ENCODE data around the gene MINDY4B. TPM values are rescaled to one million over a fixed set of nuclear protein-coding genes. Genes with fewer than 3 reads are reported as not detected.
A peak's percentile ranks its signal among the peaks of the same experiment; 100 is the strongest.
"Not testable (repeated sequence)": the region's sequence is repeated elsewhere in the genome, so short reads cannot be mapped to it uniquely, and the experiment has no call there.

The MINDY4B gene
- total RNA-seq, 1 donor from 2014 or later = not detected

DNA sequence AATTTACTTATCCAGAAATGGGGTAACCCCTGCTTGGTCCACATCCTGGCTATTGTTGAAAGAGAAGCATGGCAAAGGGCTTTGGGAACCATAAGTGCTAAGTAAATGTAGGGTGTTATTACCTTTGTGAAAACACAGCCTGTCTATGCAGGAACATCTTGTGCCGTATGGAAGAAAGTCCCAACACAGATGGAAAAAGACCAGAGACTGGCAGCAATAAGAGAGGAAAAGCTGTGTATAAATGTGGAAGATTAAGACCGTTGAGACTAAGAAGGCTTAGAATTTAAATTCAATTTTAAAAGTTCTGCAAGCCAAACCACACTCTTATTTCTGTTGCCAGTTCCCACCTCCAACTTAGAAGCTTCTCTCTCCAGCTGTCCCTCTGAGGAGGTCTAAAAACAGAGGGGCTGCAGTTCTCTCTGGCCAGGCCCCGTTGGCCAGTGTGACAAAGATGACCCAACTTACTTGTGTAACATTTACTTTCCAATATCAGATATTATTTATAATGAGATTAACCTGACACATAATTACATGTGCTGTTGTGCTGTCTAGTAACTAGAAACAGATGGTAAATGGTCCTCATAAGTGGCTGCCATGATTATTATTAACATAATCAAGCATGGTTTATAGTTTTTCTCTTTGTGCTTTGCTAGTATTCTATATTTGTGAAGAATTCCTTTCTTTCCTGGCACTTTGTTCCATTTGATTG lies 7.0 kb downstream of the MINDY4B start:
- ATAC-seq = no peak

- ATAC-seq = no peak
Measured at GRCh38 chr3:150897592-150897991, 7.6 kb downstream of the MINDY4B start.

- ATAC-seq = no peak
Measured at GRCh38 chr3:150890831-150891230, 14.4 kb downstream of the MINDY4B start.

DNA sequence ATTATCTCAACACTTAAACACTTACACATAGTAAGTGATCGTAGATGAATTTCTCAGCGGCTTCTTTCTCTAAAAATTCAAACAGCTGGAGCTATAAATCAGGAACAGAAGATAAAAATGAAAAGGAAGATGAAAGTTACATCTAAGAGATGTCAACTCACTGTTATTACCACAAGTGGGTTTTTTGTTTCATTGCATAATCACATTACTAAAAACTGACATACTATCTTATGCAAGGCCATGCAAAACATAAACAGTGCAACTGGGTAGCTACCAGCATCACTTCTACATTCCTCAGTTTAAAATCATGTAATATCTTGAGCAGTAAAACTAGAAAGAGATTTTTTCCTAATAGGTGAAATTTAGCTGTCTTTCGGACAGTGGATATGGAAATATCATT lies 14.9 kb downstream of the MINDY4B start:
- no peak for ATAC-seq

GRCh38 chr3:150889106-150889505 lies 16.1 kb downstream of the MINDY4B start:
- no peak for ATAC-seq

DNA sequence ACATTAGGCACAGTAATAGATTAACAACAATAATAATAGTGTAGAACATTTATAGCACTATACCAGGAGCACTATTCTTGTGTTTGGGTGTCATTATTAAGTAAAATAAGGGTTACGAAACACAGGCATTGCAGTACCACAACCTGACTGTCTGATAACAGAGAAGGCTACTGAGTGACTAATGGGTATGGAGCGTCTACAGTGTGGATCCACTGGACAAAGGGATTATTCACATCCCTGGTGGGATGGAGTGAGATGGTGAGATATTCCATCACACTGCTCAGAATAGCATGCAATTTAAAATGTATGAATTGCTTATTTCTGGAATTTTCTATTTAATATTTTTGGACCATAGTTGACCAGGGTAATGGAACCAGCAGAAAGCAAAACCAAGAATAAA lies 18.2 kb downstream of the MINDY4B start:
- no peak for ATAC-seq

GRCh38 chr3:150885535-150885934 lies 19.7 kb downstream of the MINDY4B start:
- ATAC-seq = no peak

GRCh38 chr3:150878996-150879575 lies 26.2 kb downstream of the MINDY4B start:
- no peak for ATAC-seq

DNA sequence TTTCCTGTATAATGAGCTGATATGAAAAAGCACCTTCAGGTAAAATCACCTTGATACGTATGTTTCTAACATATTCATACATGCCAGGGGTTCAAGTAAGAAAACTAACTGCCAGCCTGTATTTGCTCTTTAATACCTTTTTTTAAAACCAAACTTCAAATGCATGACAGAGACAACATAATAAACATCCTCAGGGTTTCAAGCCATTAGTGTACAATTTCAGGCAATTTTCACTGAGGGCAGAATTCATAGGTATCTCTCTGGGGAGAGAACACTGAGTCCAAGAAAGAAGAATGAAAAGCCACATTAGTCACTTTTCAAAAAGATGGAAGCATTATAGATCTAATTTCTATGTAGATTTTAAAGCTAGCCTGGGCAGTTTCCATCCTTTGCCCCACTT lies 26.9 kb downstream of the MINDY4B start:
- ATAC-seq = no peak

DNA sequence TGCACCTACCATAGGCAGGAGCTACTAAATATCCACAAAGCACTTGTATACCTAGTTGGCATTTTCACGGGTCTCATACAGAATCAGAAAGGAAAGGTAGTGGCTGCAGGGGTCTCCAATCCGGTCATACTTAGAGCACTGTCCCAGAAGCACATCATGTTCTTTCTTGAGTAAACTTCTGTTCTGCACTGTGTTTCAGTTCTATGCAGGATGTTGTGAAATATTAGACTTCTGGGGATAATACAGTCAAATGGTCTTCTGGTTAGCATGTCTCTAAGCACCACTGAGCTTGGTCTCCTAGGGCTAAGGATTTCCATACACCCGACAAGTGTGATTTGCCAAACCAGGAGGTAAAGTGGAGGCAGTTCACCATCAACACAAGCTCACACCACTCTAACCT lies 27.9 kb downstream of the MINDY4B start:
- no peak for ATAC-seq

DNA sequence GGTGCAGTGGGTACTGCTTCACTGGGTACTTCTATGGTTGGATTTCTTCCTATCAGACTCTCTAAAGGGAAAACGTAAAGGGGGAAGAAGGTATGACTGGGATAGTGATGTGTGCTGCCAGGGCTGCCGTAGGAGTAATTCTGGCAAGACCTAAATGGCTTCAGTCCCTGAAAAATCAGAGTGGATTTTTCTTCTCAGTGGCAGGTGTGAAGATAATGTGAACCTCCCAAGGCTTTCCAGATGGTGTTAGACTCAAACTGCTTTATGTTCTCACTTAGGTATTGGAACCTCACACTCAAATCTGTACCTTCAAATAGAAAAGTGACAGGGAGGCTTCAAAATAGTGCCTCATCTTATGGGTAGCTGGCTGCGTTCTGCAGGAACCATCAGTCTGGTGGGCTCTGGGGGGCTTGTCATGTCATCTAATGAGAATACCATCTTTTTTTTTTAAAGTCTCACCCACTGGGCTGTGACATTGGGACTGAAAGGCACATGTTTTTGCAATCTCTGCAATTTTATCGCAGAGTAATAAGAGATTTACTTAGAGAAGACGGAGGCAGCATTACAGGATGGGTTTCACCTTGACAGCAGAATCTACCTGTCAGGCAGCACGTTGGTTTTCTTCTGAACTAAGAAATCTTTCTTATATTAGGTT lies 28.5 kb downstream of the MINDY4B start:
- ATAC-seq = no peak

DNA sequence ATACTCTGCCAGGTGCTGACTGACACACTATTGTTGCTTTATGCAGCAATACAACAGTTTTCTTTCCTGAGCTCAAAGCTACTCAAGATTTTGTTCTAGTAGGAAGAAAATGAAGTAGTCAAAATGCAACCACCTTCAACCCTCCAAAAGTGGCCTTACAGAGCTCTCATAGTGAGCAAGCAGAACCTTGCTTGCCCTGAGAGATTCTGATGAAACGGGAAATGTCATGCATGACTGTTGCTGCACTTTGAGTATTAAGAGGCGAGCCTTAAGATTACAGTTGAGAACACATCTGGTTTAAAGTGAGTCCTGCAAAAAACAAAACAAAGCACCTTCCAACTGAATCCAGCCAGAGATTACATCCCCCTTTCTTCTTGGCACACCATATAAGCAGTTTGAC lies 29.7 kb downstream of the MINDY4B start:
- ATAC-seq = no peak

DNA sequence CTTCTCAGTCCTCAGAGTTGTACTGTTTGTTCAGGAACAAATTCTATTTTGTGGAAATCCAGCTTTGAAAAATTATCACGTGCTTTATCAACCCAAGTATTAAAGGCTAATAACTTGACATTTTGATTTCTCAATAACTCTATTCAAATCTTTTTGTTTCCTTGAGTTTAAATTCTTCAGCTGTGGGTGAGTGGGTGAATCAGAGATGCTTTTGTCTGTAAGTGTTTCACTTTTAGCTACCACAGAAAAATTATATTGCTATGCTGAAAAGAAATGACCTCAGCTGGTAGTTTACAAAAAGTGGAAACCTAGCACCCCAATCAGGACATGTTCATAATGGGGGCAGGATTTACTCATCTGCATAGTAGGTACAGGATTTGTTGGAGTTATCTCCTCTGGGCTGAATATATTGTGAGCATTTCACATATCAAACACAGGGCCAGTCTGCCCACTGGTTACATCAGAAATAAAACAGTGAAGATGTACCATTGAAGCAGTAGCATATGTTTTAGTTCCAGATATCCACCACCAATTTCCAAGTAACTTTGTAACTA lies 30.5 kb downstream of the MINDY4B start:
- ATAC-seq = no peak

DNA sequence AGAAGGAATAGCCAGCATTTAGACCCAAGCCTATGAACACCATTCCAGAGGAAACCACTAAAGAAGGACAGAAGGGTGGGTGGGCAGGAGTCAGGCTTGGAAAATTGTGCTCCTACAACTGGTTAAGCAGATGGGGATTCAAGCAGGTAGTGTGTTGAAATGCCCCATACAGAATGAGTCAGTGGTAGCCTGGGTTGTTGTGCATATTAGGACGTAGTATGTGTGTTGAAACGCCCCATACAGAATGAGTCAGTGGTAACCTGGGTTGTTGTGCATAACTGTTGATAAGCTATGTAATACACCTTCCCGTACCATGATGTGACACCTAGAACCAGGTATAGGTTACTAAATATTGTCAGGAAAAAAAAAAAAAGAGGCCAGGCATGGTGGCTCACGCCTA lies 34.0 kb downstream of the MINDY4B start:
- ATAC-seq = peak; percentile 99

DNA sequence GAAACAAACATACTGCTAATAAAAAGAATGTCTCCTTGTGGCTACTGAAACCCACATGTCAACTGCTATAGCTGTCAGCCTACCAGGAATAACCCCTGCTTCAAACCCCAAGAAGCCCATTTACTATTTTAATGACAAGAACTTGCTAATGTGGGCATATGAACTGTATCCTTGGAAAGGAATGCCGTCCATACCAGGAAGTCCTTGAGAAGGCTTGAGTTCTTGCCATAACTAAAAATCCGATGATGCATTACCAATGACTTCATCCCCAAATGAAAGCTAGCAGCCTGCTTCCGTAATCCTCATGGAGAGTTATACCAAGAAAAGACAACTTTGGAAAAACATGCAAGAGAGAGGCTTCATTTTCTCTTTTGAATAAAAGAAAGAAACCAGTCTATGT lies 34.8 kb downstream of the MINDY4B start:
- ATAC-seq = no peak

GRCh38 chr3:150868282-150868681 lies 37.0 kb downstream of the MINDY4B start:
- no peak for ATAC-seq

- no peak for ATAC-seq
Measured at GRCh38 chr3:150867434-150867833, 37.8 kb downstream of the MINDY4B start.

DNA sequence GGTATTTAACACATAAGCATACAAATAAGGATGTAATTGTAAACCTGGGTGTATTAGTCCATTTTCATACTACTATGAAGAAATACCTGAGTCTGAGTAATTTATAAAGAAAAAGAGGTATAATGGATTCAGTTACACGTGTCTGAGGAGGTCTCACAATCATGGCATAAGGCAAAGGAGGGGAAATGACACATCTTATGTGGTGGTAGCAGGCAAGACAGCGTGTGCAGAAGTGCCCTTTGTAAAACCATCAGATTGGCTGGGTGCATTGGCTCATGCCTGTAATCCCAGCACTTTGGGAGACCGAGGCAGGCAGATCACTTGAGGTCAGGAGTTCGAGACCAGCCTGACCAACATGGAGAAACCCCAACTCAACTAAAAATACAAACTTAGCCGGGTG lies 41.3 kb downstream of the MINDY4B start:
- ATAC-seq = not testable (repeated sequence)

DNA sequence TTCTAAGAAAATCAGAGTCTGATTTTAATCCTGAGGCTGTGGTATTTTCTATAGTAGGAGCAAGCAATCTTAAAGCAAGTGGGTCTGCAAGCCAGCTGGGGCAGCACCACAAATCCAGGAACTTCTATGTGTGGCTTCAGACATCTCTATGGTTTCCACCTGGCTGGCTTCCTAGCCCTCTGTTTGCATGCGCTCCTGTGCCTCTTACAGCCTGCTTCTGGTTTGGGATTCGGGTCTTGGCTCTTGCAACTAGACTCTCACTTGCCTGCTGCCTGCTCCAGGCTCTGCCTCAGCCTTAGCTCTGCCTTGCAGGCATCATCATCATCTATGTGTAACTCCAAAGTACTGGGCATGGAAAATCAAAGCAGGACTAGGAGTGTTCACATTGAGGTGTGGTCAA lies 43.4 kb downstream of the MINDY4B start:
- no peak for ATAC-seq

- not testable (repeated sequence) for ATAC-seq
Measured at GRCh38 chr3:150857936-150858335, 47.3 kb downstream of the MINDY4B start.

DNA sequence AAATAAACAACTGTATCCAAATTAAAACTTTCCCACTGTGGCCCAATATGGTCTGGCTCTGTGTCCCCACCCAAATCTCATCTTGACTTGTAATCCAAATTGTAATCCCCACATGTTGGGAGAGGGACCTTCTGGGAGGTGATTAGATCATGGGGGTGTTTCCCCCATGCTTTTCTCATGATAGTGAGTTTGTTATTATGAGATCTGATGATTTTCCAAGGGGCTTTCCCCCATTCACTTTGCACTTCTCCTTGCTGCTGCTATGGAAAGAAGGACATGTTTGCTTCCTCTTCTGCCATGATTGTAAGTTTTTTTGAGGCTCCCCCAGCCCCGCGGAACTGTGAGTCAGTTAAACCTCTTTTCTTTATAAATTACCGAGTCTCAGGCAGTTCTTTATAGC lies 55.0 kb downstream of the MINDY4B start:
- ATAC-seq = no peak

- no peak for ATAC-seq
Measured at GRCh38 chr3:150848864-150849263, 56.4 kb downstream of the MINDY4B start.

DNA sequence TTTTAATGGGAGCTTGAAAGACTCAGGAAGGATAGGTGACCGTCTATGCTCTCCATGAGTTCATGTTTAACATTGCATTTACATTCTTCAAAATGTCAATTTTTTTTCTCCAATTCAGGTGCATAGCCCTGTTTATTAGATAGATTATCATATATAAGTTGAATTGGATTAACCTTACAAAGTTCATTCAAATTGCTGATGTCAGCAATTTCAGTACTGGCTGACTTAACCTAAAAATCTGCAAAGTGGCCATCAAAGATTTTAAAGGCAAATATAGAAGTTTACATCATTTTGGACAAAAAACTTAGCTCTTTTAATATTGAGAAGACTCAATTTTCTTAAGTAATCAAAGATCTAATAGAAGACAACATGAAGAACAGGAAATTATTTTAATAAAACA lies 57.8 kb downstream of the MINDY4B start:
- no peak for ATAC-seq

DNA sequence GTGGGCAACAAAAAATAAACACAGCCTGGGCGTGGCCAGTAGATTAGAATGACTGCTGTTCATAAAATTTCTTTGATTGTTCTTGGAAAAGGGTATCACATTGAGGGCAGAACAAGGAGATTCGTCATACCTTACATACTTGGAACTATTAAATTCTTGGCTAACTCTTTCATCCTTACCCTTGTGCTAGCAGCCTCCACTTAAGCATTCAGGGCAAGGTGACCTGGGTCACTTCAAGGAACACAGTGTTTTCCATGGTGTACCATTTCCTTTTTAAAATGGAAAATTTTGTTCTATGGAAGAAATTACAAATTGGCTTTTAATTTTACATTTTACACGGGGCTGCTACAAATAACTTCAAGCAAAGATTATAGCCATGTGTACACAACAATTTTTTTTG lies 60.8 kb downstream of the MINDY4B start:
- no peak for ATAC-seq

All from esophagus mucosa (tissue), 1 donor.